GM20000 (cell line): Measurements from ENCODE around the gene CEP89.
"Not testable (repeated sequence)": the region's sequence is repeated elsewhere in the genome, so short reads cannot be mapped to it uniquely, and the experiment has no call there.

Experiments
- DNase-seq: peaks from one replicate; pipeline ENCODE4 v3.0.0; 2012; ENCODE audit warnings: low spot score
- CTCF ChIP-seq: IDR thresholded peaks from 2 replicates; pipeline ENCODE4 v1.5.1; 2012; ENCODE audit warnings: mild to moderate bottlenecking, control low read depth; ENCODE audit errors: extremely low read depth, missing control alignments

Gene CEP89

GRCh38 chr19:32998722-32999121 is 27.0 kb upstream of the CEP89 start:
- no peak for TF ChIP-seq CTCF
- DNase-seq, result no peak

GRCh38 chr19:32997716-32998355 is 26.1 kb upstream of the CEP89 start:
- no peak for DNase-seq
- no peak for TF ChIP-seq CTCF

- not testable (repeated sequence) for DNase-seq
Observed at GRCh38 chr19:32997061-32997464, 25.3 kb upstream of the CEP89 start.

GRCh38 chr19:32995966-32996365 is 24.2 kb upstream of the CEP89 start:
- not testable (repeated sequence) for DNase-seq

- no peak for DNase-seq
- TF ChIP-seq CTCF, result no peak
Observed at GRCh38 chr19:32988724-32989123, 17.0 kb upstream of the CEP89 start.

- DNase-seq, result not testable (repeated sequence)
Observed at GRCh38 chr19:32988254-32988653, 16.5 kb upstream of the CEP89 start.

- not testable (repeated sequence) for DNase-seq
Observed at GRCh38 chr19:32982488-32982887, 10.7 kb upstream of the CEP89 start.

- not testable (repeated sequence) for DNase-seq
Observed at GRCh38 chr19:32979807-32980206, 8.0 kb upstream of the CEP89 start.

GRCh38 chr19:32977813-32978212 is 6.1 kb upstream of the CEP89 start:
- DNase-seq, result not testable (repeated sequence)

- DNase-seq, result no peak
- TF ChIP-seq CTCF, result no peak
Observed at GRCh38 chr19:32977280-32977679, 5.5 kb upstream of the CEP89 start.

- peak; percentile 47 for TF ChIP-seq CTCF
- DNase-seq, result peak; percentile 52
Observed at GRCh38 chr19:32976223-32976805, 4.6 kb upstream of the CEP89 start.
